NCI-H1694 (cell line): Measurements from ENCODE around the gene USH1C.

ENCODE experiments used
- DNase-seq: peaks from one replicate; lab custom pipeline; 2025; lab: John Stamatoyannopoulos, UW

Gene USH1C

GRCh38 chr11:17570034-17570433 lies 25.8 kb upstream of the USH1C start:
- DNase-seq = no peak

- DNase-seq = no peak
Measured at GRCh38 chr11:17568944-17569343, 24.7 kb upstream of the USH1C start.

DNA sequence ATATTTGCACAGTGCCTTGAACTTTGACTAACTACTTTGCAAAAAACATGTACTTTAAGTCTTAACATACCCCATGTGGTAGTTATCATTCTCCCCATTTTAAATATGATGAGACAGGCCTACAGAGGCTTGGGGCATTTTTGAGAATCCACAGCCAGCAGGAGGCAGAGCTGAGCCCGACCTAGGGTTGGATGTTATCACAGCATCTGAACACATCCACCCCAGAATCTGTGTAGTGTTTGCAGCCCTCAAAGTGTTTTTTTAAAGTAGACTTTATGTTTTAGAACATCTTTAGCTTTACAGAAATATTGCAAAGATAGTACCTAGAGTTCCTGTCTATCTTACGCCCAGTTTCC lies 20.4 kb upstream of the USH1C start:
- DNase-seq = no peak

DNA sequence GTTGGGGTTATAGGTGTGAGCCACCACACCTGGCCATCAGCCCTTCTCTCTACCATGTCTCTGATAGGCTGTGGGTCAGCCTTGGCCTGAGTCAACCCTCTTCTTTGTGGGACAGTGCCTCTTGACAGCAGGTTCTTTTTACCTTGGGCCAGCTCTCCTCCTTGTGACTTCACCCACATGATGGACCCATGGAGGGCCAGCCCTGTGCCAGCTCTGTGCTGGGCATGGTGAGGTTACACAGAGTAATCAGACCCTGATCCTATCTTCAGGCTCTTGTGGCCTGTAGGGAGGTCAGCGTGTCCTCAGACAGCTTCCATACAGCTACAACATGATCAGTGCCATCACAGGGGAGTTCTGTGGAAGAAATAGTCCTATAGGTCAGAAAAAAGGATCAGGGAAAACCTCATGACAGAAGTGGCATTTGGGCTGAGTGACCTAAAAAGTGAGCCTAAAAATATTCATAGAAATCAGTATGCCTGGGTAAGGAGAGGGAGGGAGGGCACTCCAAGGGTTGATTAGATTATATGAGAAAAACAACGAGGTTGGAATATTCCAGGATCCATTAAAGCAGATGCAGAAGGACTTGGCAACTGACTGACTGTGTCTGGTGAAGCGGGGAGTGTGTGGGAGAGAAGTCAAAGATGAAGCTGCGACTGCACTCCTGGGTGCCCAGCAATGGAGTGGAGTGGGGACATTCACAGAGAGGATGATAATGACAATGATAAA lies 19.9 kb upstream of the USH1C start:
- DNase-seq = no peak

GRCh38 chr11:17563231-17563646 lies 19.0 kb upstream of the USH1C start:
- DNase-seq = no peak

- DNase-seq = no peak
Measured at GRCh38 chr11:17561526-17561925, 17.3 kb upstream of the USH1C start.

DNA sequence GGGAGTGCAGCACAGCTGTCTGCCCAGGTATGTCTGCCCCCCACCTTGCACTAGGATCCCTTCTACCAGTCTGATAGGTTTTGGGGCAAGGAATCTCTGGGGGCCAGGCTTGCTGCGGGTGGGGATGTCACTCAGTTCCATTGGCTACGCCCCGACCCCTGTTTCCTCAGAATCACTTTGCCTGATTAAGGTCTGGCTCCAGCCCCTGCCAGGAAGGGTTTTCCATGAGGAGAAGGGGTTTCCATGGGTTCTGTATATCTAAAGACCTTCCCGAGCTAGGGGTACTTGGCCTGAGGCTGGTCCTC lies 16.8 kb upstream of the USH1C start:
- DNase-seq = no peak

- no peak for DNase-seq
Measured at GRCh38 chr11:17560281-17561110, 16.3 kb upstream of the USH1C start.

GRCh38 chr11:17559341-17560087 lies 15.3 kb upstream of the USH1C start:
- DNase-seq = no peak

DNA sequence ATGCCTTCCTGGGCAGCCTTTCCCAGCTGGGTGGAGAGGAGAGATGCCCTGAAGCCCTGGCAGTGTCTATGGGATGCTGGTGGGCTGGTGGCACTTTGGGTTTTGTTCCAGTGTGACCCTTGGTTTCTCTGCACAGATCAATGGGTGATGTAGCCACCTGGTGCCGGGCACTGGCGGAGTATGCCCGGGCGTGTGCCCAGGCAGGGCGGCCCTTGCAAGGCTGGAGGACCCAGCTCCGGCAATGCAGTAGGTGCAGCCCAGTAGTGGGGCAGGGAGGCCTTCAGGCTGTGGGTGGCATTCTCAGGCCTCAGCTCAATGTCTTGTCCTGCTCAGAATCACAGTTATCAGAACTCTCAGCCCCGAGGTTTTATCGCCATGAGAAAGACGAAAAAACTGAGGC lies 14.7 kb upstream of the USH1C start:
- no peak for DNase-seq

DNA sequence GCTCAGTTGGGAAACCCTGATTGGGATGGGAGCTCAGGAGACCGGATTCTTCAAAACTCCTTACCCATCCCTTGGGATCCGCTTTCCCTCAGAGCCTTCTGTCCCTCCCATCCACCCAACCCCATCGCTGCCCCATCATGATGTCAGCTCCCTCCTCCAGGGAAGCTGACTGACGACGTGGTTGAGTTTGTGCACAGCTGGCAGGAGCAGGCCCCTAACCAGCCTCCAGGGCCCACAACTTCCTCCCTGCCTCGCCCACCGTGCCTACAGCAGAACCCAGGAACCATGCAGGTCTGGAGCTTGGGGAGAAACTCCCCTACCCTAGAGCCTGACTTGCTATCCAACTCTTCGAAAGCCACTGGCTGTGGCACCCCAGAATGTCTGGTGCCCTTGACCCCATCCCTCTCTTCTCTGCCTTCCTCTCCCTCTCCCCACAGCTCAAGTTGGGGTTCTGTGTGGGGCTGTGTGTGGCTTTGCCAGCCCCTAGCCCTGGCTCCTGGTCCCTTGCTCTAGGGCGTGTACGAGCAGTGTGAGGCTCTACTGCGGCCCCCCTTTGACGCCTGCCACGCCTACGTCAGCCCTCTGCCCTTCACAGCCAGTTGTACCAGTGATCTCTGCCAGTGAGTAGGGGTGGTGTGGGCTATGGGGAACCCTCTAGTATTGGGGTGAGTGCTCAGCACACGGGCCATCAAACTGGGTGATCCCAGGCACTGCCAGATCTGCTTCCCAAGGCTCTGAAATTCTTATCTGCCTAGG lies 14.0 kb upstream of the USH1C start:
- no peak for DNase-seq

- no peak for DNase-seq
Measured at GRCh38 chr11:17556999-17557398, 12.8 kb upstream of the USH1C start.

DNA sequence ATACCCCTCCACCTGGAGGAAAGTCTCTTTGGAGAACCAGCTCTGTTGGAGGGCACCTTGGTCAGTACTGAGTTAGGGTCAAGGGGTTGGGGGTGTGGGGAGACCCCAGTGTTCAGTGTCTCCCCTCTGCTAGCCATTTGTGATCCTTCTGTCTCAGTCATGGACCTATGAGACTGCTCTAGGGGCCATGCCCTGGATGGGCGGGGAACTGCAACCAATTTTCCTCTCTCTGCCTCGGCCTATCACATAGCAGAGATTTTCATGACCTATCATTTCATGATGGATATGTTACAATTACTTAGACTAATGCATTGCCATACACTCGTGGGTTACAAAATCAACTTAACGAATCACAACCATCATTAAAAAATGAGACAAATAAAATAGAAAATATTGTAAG lies 10.3 kb upstream of the USH1C start:
- no peak for DNase-seq

- DNase-seq = no peak
Measured at GRCh38 chr11:17553249-17553546, 9.0 kb upstream of the USH1C start.

- no peak for DNase-seq
Measured at GRCh38 chr11:17552392-17553248, 8.4 kb upstream of the USH1C start.

DNA sequence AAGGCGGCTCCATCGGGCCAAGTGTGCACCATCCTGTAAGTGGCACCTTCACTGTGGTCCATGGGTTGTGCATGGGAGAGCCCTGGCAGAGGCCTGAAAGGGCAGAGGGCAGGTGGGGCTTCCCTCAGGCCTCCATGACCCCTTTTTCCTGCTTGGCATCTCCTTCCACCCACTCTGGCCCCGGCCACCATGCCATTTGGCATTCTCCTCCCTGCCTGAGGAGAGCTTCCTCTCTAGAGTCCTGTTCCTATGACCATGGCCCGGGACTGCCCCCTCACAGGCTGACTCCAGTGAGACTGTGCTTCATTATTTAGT lies 7.8 kb upstream of the USH1C start:
- no peak for DNase-seq

DNA sequence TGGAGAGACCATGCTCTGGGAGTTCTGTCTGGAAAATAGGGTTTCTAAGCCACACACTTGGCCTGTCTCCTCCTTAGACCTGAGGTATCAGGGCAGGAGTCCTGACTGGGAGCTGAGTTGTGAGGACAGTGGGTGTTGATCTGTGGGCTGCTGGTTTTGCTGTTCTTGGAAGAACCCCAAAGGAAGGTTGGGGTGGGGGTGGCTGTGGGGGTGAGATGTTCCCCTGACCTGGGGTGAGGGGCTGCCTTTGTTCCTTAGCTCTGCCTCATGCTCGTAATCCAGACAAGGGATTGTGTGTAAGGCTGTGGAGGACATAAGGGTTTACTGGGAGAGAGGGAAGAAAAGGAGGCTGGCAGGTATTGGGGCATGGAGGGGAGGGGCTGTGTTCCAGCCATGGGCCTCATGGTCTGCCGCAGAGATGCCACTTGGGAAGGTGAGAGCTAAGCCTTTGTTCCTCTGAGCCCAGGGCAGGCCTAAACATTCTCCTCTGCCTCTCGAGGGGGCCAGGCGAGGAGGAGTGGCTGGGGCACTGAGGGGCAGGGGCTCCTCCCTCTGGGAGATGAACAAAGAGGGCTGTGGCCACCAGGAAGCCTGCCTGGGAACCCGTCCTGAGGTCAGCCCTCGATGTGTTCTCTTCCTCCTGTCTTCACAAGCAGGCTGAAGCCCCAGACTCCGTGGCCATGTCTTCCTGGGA lies 7.3 kb upstream of the USH1C start:
- no peak for DNase-seq

- no peak for DNase-seq
Measured at GRCh38 chr11:17550450-17551346, 6.5 kb upstream of the USH1C start.

DNA sequence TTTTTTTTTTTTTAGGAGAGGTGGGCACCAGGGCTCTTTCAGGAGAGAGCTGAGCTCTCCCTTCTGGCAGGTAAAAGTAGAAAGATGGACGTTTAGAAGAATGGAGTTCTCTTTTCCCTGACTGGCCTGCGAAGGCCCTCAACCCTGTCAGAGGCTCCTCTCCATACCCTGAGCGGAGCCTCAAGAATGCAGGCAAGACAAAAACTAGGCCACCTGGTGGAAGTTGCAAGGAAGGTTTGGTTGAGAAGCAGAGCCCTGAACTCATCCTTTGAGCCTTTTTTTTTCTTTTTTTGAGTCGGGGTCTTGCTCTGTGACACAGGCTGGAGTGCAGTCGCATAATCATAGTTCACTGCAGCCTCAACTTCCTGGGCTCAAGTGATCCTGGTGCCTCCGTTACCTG lies 4.2 kb upstream of the USH1C start:
- DNase-seq = no peak

- DNase-seq = no peak
Measured at GRCh38 chr11:17547932-17548331, 3.7 kb upstream of the USH1C start.
